H1 (cell line): Measurements from ENCODE around the gene TTYH2.

Experiments
- CBX5 ChIP-seq: fragments of 300-800, 300-1000 bp; sonication (generic); IDR thresholded peaks from 2 replicates; pipeline ENCODE4 v1.7.1; 2016; ENCODE audit warnings: antibody characterized with exemption, low read length, low read depth
- CREB1 ChIP-seq: IDR thresholded peaks from 2 replicates; pipeline ENCODE4 v1.6.1; 2012; ENCODE audit warnings: inconsistent platforms
- EZH2 ChIP-seq: fragments of 200-600 bp; sonication (generic); IDR thresholded peaks from 2 replicates; pipeline ENCODE4 v1.7.1; 2012; ENCODE audit warnings: low read depth, mild to moderate bottlenecking, moderate library complexity, low read length, inconsistent platforms; ENCODE audit not compliant: severe bottlenecking
- MAX ChIP-seq: IDR thresholded peaks from 2 replicates; pipeline ENCODE4 v1.6.1; 2012; ENCODE audit warnings: inconsistent platforms
- PHF8 ChIP-seq: fragments of 200-600 bp; sonication (generic); conservative IDR thresholded peaks from 2 replicates; pipeline ENCODE4 v1.7.1; 2012; ENCODE audit warnings: low read depth, mild to moderate bottlenecking, inconsistent platforms, low read length, moderate library complexity
- POLR2AphosphoS5 ChIP-seq: IDR thresholded peaks from 2 replicates; pipeline ENCODE4 v1.6.1; 2011; ENCODE audit warnings: low read depth, low read length
- SAP30 ChIP-seq: fragments of 300-600 bp; sonication (generic); IDR thresholded peaks from 2 replicates; pipeline ENCODE4 v1.7.1; 2012; ENCODE audit warnings: low read length, moderate library complexity, mild to moderate bottlenecking, inconsistent platforms; ENCODE audit not compliant: insufficient read depth, insufficient replicate concordance
- SP2 ChIP-seq: IDR thresholded peaks from 2 replicates; pipeline ENCODE4 v1.6.1; 2012; ENCODE audit warnings: mild to moderate bottlenecking, low read length, inconsistent platforms
- SRF ChIP-seq: IDR thresholded peaks from 2 replicates; pipeline ENCODE4 v1.6.1; 2011; ENCODE audit warnings: mild to moderate bottlenecking, low read depth, low read length, moderate library complexity
- YY1 ChIP-seq: IDR thresholded peaks from 2 replicates; pipeline ENCODE4 v1.6.1; 2011; ENCODE audit warnings: low read depth, mild to moderate bottlenecking, low read length
- TF ChIP-seq, protein P1 (sequence below), 3 experiments: IDR thresholded peaks; 1 replicate in 2 of 3; 2 replicates in 1 of 3; pipeline versions ENCODE4 v1.5.1 to v1.6.1; 2011; ENCODE audit warnings: low read length in 3 of 3, mild to moderate bottlenecking in 3 of 3, inconsistent platforms in 2 of 3, low read depth in 1 of 3, moderate library complexity in 1 of 3; ENCODE audit not compliant: insufficient read depth in 1 of 3; ENCODE audit errors: control extremely low read depth in 1 of 3

GRCh38 chr17:74296548-74296936, 83.2 kb downstream of the TTYH2 start:
- TF ChIP-seq SAP30 (no peak), YY1 (no peak), EZH2 (no peak), MAX (no peak), SP2 (no peak), CBX5 (no peak), SRF (no peak), CREB1 (no peak), POLR2AphosphoS5 (no peak), PHF8 (no peak)
- TF ChIP-seq, protein P1, sequence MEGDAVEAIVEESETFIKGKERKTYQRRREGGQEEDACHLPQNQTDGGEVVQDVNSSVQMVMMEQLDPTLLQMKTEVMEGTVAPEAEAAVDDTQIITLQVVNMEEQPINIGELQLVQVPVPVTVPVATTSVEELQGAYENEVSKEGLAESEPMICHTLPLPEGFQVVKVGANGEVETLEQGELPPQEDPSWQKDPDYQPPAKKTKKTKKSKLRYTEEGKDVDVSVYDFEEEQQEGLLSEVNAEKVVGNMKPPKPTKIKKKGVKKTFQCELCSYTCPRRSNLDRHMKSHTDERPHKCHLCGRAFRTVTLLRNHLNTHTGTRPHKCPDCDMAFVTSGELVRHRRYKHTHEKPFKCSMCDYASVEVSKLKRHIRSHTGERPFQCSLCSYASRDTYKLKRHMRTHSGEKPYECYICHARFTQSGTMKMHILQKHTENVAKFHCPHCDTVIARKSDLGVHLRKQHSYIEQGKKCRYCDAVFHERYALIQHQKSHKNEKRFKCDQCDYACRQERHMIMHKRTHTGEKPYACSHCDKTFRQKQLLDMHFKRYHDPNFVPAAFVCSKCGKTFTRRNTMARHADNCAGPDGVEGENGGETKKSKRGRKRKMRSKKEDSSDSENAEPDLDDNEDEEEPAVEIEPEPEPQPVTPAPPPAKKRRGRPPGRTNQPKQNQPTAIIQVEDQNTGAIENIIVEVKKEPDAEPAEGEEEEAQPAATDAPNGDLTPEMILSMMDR (IDR thresholded peaks at IDR 0.05; ENCODE audit: control extremely low read depth in 1 of 3, insufficient read depth in 1 of 3, low read depth in 1 of 3, low read length in 3 of 3), result peak; percentile 60 to 80 (median 76)
